HG03280 (cell line): Measurements from ENCODE around the gene TEDC1.

ENCODE experiments used
- ATAC-seq: cut with Tn5 transposase; IDR thresholded peaks from one replicate; pipeline ENCODE4 v1.9.1; 2021; ENCODE audit warnings: mild to moderate bottlenecking, moderate library complexity; ENCODE audit not compliant: unreplicated experiment

TEDC1 gene

DNA sequence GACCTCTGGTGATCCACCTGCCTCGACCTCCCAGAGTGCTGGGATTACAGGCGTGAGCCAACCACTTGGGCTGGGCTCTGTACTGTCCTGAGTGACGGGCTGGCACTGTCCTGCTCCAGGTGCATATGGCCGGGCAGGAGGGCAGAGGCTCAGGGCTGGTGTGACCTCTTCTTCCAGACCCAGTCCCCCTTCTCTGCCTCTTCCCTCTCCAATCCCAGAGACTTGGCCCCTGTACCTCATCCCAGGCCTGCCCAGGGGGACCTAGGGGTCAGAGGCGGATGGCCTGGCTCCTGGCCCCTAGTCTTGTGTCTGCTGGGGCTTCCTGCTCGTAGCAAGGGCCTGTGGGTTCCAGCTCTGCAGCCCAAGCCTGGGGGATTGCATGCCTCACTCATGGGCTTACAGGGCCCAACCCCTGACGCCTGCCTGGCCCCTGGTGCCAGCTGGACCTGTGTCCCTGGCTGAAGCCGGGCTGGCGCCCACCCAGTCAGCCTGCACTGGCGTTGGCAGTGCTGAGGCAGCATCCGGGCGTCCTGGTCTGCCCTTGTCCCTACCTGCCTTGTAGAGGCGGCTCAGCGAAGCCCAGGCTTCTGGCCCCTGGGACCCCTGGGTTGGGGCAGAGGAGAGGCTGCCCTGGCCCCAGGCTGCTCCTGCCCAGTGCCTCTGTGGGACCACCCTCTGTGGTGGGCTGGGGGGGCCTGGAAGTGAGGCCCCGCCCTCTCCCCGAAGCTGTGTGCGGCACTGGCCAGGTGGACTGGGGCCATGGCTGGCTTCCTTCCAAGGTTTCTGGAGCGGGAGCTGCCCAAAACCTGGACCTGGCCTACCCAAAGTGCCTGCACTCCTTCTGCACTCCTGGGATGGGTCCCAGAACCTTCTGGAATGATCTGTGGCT, 4.3 kb downstream of the TEDC1 start:
- ATAC-seq, result no peak

DNA sequence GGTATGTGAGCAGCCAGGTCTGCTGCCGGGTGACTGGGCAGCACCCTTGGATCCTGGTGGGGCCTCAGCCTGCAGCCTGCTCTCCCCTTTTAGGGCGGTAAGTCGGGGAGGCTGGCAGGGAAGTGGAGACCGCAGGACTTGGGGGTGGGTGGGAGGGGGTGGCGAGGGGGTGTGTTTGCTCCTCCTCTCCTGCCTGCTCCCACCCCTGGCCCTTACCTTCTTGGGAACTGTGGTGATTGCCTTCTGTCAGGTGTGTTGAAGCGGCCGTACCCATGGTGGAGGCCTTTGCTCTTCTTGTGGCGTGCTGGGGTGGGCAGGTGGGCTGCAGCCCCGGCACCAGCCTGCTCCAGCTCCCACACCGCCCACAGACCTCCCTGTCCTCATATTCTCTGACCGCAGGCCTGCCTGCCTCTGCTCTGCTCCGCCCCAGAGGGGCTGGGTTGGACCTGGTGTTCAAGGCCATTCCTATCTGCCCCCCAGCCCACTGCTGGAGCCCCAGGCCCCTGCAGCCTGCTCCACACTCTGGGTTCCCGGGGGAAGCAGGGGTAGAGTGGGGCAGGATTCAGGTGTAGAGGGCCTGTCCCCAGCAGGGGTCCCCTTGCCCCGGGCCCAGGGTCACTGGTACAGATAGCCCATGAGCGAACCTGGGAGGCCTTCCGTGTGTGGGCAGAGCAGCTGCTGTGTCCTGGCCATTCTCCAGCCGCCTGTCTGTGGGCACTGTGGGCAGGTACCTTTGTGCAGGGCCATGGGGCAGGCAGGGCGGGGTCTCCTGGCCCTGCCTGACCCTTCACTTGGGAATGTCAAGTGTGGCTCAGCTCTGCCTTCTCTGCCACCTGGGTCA, 5.2 kb downstream of the TEDC1 start:
- no peak for ATAC-seq

- no peak for ATAC-seq
Observed at GRCh38 chr14:105496831-105497591, 6.0 kb downstream of the TEDC1 start.

GRCh38 chr14:105497671-105498429, 6.8 kb downstream of the TEDC1 start:
- no peak for ATAC-seq

DNA sequence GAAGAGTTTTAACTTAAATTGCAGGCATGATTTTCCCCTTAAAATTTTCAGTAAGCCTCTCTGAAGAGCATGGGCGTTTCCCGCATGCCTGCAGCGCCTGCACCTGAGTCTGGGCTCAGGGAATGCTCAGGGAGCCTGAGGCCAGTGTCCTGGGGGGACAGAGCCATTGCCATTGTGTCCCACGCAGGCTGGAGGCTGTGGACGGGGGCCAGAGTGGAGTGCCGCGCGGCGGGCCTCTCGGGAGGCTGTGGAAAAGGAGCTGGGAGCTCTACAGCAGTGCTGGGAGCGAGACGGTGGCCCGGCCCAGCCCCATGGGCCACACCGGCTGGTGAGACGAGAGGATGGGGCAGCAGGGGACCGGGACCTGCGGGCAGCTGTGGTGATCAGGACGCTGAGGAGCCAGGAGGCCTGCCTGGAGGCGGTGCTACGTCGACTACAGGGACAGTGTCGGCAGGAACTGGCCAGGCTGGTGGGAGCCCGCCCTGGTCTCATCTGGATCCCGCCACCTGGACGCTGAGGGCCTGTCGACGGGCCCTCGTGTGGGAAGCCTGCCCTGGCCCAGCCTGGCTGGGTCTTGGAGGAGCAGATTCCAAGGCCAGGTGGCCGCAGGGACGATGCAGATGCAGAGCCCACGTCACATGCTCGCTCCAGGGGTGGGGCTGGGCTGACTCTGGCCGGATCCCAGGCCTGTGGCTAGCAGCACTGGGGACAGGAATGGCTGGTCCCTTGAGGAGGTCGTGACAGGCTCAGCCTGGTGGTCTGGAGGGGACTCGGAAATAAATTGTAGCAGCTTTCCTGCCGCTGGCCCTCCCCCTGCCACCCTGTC, 7.6 kb downstream of the TEDC1 start:
- no peak for ATAC-seq

GRCh38 chr14:105499256-105500035, 8.4 kb downstream of the TEDC1 start:
- no peak for ATAC-seq

- no peak for ATAC-seq
Observed at GRCh38 chr14:105500036-105500725, 9.1 kb downstream of the TEDC1 start.

- ATAC-seq, result no peak
Observed at GRCh38 chr14:105500726-105501101, 9.7 kb downstream of the TEDC1 start.

DNA sequence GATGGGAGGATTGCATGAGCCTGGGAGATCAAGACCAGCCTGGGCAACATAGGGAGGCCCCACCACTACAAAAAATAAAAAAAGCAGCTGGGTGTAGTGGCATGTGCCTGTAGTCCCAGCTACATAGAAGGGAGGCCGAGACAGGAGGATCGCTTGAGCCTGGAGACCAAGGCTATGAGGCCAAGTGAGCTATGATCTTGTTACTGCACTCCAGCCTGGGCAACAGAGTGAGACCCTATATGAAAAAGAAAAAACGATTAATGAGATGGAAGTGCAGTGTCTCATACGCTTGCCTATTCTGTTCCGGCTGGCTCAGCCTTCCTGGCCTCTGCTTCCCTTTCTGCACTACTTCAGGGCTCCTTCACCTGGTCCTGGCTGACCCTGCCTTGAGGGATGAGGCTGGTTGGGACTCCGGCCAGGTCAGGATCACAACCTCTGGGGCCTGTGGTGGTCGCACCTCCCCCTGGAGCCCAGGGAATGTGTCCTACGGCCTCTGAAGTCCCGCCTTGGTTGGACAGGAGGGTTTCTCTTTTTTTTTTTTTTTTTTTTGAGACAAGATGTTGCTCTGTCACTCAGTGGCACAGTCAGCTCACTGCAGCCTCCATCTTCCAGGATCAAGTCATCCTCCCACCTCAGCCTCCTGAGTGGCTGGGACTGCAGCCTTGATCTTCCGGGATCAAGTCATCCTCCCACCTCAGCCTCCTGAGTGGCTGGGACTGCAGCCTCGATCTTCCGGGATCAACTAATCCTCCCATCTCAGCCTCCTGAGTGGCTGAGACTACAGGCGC, 10.7 kb downstream of the TEDC1 start:
- ATAC-seq, result no peak

GRCh38 chr14:105502446-105503295, 11.6 kb downstream of the TEDC1 start:
- no peak for ATAC-seq

GRCh38 chr14:105503296-105503640, 12.2 kb downstream of the TEDC1 start:
- no peak for ATAC-seq

DNA sequence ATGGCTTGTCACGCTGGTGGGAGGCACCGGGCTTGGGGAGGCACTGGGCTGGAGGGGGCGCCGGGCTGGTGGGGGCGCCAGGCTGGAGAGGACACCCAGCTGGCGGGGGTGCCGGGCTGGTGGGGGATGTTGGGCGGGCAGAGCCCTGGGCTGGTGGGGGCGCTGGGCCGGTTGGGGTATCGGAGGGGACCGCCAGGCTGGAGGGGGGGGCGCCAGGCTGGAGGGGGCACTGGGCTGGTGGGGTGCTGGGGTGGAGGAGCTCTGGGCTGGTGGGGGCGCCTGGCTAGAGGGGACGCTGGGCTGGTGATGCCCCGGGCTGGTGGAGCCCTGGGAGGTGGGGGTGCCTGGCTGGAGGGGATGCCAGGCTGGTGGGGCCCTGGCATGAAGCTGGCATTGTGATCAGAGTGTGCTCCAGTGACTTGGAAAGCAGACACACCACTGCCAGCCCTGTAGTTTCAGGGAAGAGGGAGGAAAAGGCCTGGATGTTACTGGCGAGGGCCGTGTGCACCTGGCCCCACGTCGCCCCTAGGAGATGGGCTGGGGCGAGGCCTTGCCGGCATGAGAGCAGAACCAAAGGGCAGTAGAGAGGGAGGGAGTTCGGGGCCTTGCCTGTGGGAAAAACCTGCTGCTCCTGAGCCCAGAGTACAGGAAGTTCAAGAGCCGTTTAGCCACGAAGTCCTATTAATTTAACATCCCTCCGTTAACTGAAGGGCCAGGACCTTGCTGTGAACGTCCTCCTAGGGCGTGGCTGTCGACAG, 13.1 kb downstream of the TEDC1 start:
- ATAC-seq, result no peak

GRCh38 chr14:105505101-105505500, 14.1 kb downstream of the TEDC1 start:
- no peak for ATAC-seq

GRCh38 chr14:105507247-105507646, 16.2 kb downstream of the TEDC1 start:
- no peak for ATAC-seq

DNA sequence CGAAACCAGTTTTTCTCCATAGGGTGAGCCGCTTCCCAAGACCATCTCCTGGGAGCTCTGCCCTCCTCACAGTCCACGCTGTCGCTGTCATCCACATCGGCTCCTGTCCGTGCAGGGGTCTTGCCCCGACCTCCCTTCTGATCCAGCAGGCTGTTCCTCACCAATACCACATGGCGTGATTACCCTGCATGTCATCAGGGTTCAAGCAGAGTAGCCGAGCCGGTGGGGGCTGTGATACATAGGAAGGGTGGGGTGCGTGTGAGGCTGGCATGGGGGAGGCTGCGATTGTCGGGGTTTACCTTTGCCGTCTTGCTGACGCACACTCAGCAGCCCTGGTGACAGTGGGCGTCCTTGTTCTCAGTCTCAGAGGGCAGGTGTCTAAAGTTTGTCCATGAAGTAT, 17.0 kb downstream of the TEDC1 start:
- ATAC-seq, result no peak

DNA sequence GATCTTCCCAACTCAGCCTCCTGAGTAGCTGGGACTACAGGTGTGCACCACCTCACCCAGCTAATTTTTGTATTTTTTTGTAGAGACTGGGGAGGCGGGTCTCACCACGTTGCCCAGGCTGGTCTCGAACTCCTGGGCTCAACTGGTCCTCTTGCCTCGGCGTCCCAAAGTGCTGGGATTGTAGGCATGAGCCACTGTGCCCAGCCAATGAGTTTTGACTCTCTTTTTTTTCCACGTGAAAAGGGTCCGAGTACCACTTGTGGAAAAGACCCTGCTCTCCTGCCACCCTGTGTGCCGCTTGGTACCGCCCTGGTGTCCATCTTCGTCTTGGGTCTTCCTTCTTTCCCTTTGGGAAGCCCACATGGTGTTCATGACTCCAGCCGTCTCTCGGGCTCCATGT, 17.6 kb downstream of the TEDC1 start:
- no peak for ATAC-seq
